K562 (cell line): Measurements from ENCODE around the gene TCAP. TPM values are rescaled to one million over a fixed set of nuclear protein-coding genes. Genes with fewer than 3 reads are reported as not detected.

ENCODE experiments used
- BDP1 ChIP-seq: IDR thresholded peaks from 3 replicates; pipeline ENCODE4 v1.6.1; 2011; ENCODE audit not compliant: insufficient read length, insufficient read depth
- CTBP1 ChIP-seq: fragments of 450-650 bp; IDR thresholded peaks from 2 replicates; pipeline ENCODE4 v1.6.1; 2016; ENCODE audit warnings: borderline replicate concordance
- HEY1 ChIP-seq: fragments of 250-450 bp; sonication (Bioruptor Pico); IDR thresholded peaks from 2 replicates; pipeline ENCODE4 v1.5.0; 2020; ENCODE audit warnings: mild to moderate bottlenecking, moderate library complexity, borderline replicate concordance
- IRF9 ChIP-seq: fragments of 450-650 bp; IDR thresholded peaks from 2 replicates; pipeline ENCODE4 v1.6.1; 2016; ENCODE audit warnings: missing biosample characterization, missing genetic modification characterization
- KAT7 ChIP-seq: sonication (generic); formaldehyde crosslinking; IDR thresholded peaks from 2 replicates; pipeline ENCODE4 v1.8.0; 2022; ENCODE audit warnings: missing genetic modification reagents, mild to moderate bottlenecking, borderline replicate concordance
- KDM4B ChIP-seq, 2 experiments: fragments of 450-650 bp in 1 of 2; sonication (generic) in 1 of 2; IDR thresholded peaks; 2 replicates each; pipeline ENCODE4 v1.6.1; 2016 to 2017; ENCODE audit warnings: borderline replicate concordance in 2 of 2, antibody characterized with exemption in 1 of 2, low read depth in 1 of 2, mild to moderate bottlenecking in 1 of 2
- MYNN ChIP-seq, 2 experiments: sonication (generic); formaldehyde crosslinking in 1 of 2; IDR thresholded peaks; 2 replicates each; pipeline versions ENCODE4 v1.5.0 to v1.6.1; 2016 to 2020; ENCODE audit warnings: antibody characterized with exemption in 1 of 2, missing genetic modification reagents in 1 of 2
- NFIC ChIP-seq: fragments of 450-650 bp; IDR thresholded peaks from 2 replicates; pipeline ENCODE4 v1.6.1; 2017; ENCODE audit warnings: mild to moderate bottlenecking, inconsistent platforms
- POLR2AphosphoS2 ChIP-seq: IDR thresholded peaks from 2 replicates; pipeline ENCODE4 v1.6.1; 2012; ENCODE audit warnings: low read length, improper control_type of control experiment
- POLR3A ChIP-seq: IDR thresholded peaks from 2 replicates; pipeline ENCODE4 v1.6.1; 2011; ENCODE audit warnings: borderline replicate concordance, mild to moderate bottlenecking, moderate library complexity; ENCODE audit not compliant: insufficient read length, insufficient read depth; ENCODE audit errors: extremely low read depth
- PRMT5 ChIP-seq: sonication (generic); formaldehyde crosslinking; IDR thresholded peaks from 2 replicates; pipeline ENCODE4 v1.5.0; 2020; ENCODE audit warnings: missing genetic modification reagents
- RBFOX2 ChIP-seq: fragments of 200-400 bp; formaldehyde crosslinking; IDR thresholded peaks from 2 replicates; pipeline ENCODE4 v1.6.1; 2017; ENCODE audit warnings: low read depth, mild to moderate bottlenecking, low read length, moderate library complexity
- SNRNP70 ChIP-seq: fragments of 200-400 bp; formaldehyde crosslinking; optimal IDR thresholded peaks from 2 replicates; pipeline ENCODE3; 2017; ENCODE audit warnings: low read depth, low read length
- ZBTB1 ChIP-seq: sonication (generic); formaldehyde crosslinking; IDR thresholded peaks from 2 replicates; pipeline ENCODE4 v1.8.1; 2023; ENCODE audit warnings: missing genetic modification reagents, low read depth, mild to moderate bottlenecking, borderline replicate concordance
- ZBTB2 ChIP-seq: fragments of 450-650 bp; IDR thresholded peaks from 2 replicates; pipeline ENCODE4 v1.6.1; 2016; ENCODE audit warnings: antibody characterized with exemption
- ZBTB5 ChIP-seq: fragments of 450-650 bp; IDR thresholded peaks from 2 replicates; pipeline ENCODE4 v1.6.1; 2017; ENCODE audit warnings: antibody characterized with exemption
- ZBTB7A ChIP-seq: IDR thresholded peaks from 2 replicates; pipeline ENCODE4 v1.6.1; 2011; ENCODE audit warnings: low read depth, mild to moderate bottlenecking, low read length, moderate library complexity, borderline replicate concordance; ENCODE audit not compliant: control insufficient read depth
- ZNF384 ChIP-seq: IDR thresholded peaks from 2 replicates; pipeline ENCODE4 v1.6.1; 2012; ENCODE audit warnings: low read depth, low read length, improper control_type of control experiment
- polyA plus RNA-seq, 8 experiments: library from polyadenylated mRNA; depleted of rRNA in 4 of 8; stranded (reverse) in 5 of 8; unstranded in 3 of 8; fragments of >200 nt; fragmentation: Nextera tagmentation in 2 of 8; fragmentation: Illumina TruSeq in 1 of 8; extraction: Ambion mirVana in 2 of 8; extraction: Trizol in 1 of 8; gene quantifications; 2 replicates each; pipeline versions ENCODE4 v1.2.1 to v1.2.3, GENCODE V29; 2011 to 2014; ENCODE audit warnings: inconsistent platforms in 1 of 8, missing spikeins in 1 of 8
- total RNA-seq, 7 experiments: library from RNA; depleted of rRNA in 6 of 7; stranded (reverse); fragments of >200 nt in 6 of 7; fragmentation: Illumina TruSeq in 2 of 7; extraction: Trizol in 2 of 7; gene quantifications; 2 replicates each; pipeline versions ENCODE4 v1.2.1 to v1.2.3, GENCODE V29; 2011 to 2021; ENCODE audit warnings: low replicate concordance in 1 of 7

TCAP gene
- total and polyA plus RNA-seq, 9 of the 15 experiments (the other 6 are each of a cell fraction or from before 2014, with no cell fraction given) = 0.33 to 1.4 (median 0.82) TPM; not detected in 2

GRCh38 chr17:39671651-39672521 is 6.7 kb downstream of the TCAP start (continued):
- TF ChIP-seq ZBTB2 (0 out of 2 replicates have a peak, but pooled peaks have one; percentile 18), HEY1 (CRISPR knock-in tag) (no peak), BDP1 (no peak), IRF9 (tag) (no peak), NFIC (0 out of 2 replicates have a peak, but pooled peaks have one; percentile 10), KAT7 (CRISPR knock-in tag) (no peak), CTBP1 (0 out of 2 replicates have a peak, but pooled peaks have one; percentile 39), MYNN (IDR thresholded peaks at IDR 0.05) (0 out of 2 replicates have a peak, but pooled peaks have one; percentile 20), MYNN (CRISPR knock-in tag; IDR thresholded peaks at IDR 0.05) (no peak), ZBTB7A (peak; percentile 97), ZBTB5 (0 out of 2 replicates have a peak, but pooled peaks have one; percentile 24), ZNF384 (no peak), POLR2AphosphoS2 (peak; percentile 68; the same call in 1 of the 2 replicates), ZBTB1 (no peak), PRMT5 (CRISPR knock-in tag) (no peak), SNRNP70 (no peak), POLR3A (no peak), KDM4B (IDR thresholded peaks at IDR 0.05; ENCODE audit: borderline replicate concordance in 2 of 2, low read depth in 1 of 2) (no peak), RBFOX2 (peak; percentile 22; the same call in 1 of the 2 replicates)
